HG02938 (cell line): ENCODE results near the gene PTPN23.
"Not testable (repeated sequence)": the region's sequence is repeated elsewhere in the genome, so short reads cannot be mapped to it uniquely, and the experiment has no call there.

Experiments
- ATAC-seq: cut with Tn5 transposase; IDR thresholded peaks from one replicate; pipeline ENCODE4 v1.9.1; 2021; ENCODE audit warnings: mild to moderate bottlenecking, moderate library complexity; ENCODE audit not compliant: unreplicated experiment

PTPN23 gene, protein sequence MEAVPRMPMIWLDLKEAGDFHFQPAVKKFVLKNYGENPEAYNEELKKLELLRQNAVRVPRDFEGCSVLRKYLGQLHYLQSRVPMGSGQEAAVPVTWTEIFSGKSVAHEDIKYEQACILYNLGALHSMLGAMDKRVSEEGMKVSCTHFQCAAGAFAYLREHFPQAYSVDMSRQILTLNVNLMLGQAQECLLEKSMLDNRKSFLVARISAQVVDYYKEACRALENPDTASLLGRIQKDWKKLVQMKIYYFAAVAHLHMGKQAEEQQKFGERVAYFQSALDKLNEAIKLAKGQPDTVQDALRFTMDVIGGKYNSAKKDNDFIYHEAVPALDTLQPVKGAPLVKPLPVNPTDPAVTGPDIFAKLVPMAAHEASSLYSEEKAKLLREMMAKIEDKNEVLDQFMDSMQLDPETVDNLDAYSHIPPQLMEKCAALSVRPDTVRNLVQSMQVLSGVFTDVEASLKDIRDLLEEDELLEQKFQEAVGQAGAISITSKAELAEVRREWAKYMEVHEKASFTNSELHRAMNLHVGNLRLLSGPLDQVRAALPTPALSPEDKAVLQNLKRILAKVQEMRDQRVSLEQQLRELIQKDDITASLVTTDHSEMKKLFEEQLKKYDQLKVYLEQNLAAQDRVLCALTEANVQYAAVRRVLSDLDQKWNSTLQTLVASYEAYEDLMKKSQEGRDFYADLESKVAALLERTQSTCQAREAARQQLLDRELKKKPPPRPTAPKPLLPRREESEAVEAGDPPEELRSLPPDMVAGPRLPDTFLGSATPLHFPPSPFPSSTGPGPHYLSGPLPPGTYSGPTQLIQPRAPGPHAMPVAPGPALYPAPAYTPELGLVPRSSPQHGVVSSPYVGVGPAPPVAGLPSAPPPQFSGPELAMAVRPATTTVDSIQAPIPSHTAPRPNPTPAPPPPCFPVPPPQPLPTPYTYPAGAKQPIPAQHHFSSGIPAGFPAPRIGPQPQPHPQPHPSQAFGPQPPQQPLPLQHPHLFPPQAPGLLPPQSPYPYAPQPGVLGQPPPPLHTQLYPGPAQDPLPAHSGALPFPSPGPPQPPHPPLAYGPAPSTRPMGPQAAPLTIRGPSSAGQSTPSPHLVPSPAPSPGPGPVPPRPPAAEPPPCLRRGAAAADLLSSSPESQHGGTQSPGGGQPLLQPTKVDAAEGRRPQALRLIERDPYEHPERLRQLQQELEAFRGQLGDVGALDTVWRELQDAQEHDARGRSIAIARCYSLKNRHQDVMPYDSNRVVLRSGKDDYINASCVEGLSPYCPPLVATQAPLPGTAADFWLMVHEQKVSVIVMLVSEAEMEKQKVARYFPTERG (N-terminal part only)

DNA sequence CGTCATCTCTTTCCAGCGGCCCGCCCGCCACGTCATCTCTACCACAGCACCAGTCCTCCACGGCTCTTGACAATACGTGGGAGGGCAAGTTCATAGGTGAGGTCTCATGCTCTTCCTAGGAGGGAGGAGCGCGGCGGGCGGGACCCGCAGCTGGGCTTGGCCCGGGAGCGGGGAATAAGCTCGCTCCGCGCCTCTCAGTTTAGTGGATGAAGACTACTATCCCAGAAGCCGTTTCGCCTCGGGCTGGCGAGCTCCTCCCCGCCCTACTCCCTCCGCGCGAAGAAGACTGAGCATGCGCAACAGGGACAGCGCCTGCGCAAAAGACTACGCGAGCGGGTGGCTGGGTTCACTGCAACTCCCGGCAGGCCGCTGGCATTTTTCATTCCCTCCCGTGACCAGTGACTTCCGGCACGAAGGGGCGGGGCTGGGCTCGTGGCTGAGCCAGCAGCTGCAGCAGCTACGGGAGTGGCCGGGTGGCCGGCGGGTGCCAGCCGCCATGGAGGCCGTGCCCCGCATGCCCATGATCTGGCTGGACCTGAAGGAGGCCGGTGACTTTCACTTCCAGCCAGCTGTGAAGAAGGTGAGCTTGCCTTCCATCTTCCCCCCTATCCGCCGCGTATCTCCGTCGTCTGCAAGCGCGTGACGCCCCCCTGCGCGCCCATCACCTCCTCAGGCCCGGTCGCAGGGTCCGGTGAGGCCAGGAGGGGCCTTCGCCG lies at the start of gene PTPN23:
Gene PTPN23 (plus strand): TSS at position 421 of the 716 bp plus-strand sequence. CDS start 76 bp downstream, at position 497.
- peak; percentile 61 for ATAC-seq

DNA sequence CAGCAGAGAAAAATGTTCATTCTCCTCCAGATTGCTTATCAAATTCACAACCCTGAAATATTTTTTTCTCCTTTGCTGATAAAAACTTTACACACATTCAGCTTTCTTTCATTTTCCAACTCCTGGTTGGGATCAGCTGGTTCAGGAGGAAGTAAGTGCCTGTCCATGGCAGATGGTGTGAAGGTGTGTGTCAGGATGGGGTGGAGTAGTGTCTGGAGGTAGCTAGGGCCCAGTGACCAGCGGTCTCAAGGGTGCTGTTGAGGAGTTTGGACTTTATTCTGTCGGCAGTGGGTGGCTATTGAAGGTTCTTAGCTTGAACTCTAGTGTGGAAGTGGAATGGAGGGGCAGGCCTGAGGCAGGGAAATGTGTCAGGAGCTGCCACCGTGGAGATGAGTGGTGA lies 46.9 kb upstream of the PTPN23 start:
- no peak for ATAC-seq

DNA sequence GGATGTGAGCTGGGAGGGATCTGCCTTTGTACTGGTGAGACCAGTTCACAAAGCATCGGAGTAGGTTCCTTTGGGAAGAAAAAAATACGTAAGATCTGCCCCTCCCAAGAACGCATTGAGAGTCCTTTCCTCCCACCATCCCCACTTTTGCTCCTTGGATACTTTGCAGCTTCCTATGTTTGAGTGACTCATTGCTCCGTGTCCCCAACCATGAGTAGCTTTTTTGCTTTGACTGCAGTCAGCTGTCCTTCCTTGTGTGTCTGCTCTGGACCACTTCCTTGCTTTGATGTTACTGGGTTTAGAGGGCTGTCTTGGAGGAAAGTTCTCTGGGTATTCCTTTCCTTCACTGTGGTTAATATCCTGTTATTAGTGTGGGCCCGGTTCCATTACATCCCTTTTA lies 43.2 kb upstream of the PTPN23 start:
- ATAC-seq: no peak

DNA sequence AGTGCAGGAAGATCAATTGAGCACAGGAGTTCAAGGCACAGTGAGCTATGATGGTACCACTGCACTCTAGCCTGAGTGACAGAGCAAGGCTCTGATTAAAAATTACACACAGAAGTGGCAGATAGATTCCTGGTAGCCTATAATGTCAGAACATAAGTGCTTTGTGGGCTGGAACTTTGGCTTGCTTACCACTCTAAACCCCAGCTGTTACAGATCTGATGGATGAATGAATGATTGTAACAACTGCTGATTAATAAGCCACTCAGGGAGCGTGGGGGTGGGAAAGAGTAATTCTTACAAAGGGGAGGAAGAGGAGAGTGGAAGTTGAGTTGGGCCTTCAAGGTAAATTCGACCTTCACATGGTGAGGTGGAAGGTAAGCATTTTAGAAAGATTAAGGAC lies 40.9 kb upstream of the PTPN23 start:
- ATAC-seq: no peak

DNA sequence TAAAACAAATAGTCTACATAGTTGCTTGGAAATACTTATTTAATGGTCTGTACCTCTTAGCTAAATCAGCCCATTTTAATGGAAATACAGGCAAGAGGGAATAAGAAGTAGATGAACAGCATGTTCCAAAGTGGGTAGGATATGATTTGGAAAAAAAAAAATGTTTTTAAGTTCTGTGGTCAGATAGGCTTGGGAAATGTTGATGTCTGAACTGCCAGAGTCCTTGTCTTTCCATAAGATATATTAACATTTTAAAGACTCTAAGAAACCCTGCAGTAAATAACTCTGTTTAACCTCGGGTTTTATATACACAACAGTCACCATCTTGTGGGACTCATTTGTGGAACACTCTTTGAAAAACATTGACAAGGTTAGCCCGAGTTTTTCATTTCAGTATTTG lies 40.0 kb upstream of the PTPN23 start:
- ATAC-seq: no peak

DNA sequence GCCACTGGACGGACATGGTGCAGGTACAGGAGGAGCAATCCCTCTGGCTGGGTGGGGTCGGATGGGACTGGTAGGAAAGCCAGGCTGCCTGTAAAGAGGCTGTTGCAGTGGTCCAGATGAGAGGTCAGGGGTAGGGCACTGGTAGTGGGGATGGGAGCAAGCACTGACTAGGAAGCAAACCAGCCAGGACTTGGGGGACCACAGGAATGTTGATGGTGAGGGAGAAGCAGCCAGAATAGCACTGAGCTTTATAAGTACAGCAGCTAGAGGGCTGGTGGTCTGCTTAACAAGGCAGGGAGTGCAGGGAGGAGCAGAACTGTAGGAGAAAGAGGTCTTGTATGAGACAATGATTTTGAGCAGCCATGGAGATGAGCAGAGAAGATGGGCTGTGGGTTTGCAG lies 38.7 kb upstream of the PTPN23 start:
- ATAC-seq: no peak

DNA sequence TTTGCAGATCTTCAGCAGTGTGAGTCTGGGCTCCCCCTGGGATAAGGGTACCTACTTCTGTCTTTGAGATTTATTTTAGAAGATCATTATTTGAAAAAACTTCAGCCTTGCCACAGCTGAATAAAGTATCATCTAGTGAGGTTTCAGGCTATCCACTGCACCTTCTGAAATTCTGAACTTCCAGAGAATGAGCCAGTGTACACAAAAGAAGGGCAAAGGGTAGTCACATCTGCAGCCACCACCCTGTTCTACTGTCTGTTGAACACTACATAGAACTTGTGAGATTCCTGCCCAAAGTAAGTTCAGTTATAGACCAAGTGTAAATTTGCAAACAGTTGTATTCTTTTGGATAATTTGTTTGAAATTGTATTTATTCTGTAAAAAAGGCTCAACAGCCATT lies 38.0 kb upstream of the PTPN23 start:
- no peak for ATAC-seq

DNA sequence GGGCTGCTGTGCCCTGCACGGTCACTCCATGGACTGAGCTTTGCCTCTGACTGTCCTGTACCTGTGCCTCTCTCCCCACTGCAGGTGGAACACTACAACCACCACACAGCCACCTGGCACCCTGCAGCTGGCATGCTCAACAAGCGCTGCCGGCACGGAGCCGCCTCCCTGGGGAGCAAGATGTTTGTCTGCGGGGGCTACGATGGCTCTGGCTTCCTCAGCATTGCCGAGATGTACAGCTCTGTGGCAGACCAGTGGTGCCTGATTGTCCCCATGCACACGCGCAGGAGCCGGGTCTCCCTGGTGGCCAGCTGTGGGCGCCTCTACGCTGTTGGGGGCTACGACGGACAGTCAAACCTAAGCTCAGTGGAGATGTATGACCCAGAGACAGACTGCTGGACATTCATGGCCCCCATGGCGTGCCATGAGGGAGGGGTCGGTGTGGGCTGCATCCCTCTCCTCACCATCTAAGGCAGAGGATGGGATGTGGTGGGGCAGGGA lies 37.3 kb upstream of the PTPN23 start:
- no peak for ATAC-seq

DNA sequence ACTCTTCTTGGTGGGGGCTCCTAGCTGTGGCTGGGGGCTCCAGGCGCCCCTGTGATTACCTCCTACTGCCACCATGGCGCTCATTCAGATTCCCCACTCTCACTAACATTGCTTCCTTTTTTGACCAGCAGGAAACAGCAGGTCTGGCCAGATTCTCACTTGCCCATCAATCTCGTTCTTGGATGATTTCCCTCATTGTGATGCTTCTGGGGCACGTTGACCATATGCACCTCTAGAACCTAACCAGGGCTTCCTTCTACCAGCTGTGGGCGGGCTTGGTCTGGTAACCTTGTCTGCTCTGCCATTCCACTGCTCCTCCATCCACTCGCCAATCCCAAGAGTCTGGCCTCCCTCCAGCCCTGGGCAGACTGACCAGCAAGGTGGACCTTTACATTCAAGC lies 35.9 kb upstream of the PTPN23 start:
- no peak for ATAC-seq

DNA sequence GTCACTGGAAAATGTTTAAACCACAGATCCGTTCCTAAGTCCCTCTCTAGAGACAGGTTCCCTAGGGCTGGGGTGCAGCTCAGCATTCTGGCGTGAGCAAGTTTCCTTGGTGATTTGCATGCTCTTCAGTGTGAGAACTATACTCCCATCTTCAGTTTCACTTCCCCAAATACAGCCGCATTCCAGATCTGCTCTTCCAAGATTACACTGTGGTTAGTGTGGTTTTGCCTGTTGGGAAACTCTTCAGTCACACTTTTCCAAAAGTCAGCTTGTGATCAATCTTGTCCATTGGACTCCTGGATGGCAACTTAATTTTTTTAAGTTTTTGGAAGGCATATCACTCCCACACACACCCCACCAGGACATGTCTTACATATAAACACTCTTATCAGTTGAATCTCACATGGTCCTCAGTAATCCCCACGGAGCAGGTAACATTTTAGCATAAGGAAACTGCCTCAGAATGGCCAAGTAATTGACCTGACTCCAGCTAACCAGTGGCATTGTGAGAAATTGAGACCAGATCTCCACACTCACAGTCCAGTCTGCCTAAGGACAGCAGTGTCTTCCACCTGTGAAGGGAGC lies 33.5 kb upstream of the PTPN23 start:
- peak; percentile 51 for ATAC-seq

DNA sequence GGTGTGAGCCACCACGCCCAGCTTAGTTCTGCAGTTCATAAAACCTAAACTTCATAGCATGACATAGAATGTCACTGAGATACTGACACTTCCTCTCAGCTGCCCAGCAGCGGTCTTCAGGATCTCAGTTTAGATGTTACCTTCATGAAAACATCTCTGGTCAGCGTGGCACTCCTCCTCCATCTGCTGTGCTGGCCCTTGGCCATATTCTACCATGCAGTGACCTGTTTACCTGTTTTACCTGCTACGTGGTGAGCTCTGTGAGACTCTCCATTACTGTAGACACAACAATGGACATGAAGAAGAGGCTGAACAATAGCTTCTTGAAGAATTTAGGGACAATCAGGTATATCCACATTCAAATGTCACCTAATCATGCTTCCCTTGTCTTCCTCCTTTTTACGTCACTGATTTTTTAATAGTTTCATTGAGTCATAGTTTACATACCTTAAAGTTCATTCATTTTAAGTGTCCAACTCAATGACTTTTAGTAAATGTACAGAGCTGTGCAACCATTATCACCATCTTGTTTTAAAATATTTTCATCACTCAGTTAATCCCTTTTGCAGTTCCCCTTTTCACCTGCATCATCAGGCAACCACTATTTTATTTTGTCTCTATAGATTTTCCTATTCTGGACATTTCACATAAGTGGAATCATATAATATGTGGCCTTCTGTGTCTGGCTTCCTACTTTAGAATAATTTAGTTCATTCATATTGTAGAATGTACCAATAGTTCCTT lies 32.2 kb upstream of the PTPN23 start:
- ATAC-seq: no peak

DNA sequence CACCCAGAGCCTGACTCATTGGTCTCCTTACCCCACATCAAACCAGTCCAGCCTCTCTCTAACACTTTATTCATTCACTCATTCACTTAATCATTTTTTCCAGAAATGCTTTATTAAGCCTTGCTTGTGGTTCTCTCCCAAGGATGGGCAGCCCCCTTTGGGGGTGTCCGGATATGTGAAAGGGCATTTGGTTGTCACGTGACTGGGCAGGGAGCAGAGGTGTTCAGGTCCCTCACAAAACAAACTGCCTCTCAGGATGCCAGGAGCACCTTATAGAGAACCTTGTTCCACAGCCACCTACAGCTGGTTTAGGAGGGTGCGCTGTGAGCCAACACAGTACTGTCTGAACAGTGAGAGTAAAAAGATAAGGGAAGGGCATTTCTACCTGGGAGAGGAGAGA lies 25.8 kb upstream of the PTPN23 start:
- ATAC-seq: no peak

DNA sequence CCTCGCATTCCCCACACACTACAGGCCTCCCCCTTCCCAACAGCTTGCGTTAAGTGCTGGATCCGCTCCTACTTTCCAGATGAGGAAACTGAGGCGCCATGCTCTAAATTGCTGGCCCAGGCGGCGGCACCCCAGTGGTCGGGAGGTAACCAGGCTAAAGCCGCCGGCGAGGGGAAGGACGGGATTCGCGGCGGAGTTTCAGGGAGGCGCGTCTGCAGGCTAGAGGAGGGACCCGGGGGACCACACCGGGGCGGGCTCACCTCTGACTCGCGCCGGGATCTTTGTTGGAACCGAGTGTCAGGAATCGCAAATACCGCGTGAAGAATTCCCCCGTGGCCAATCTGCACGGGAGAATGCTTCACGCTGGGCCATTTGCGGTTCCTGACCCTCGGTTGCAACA lies 24.6 kb upstream of the PTPN23 start:
- ATAC-seq: no peak

DNA sequence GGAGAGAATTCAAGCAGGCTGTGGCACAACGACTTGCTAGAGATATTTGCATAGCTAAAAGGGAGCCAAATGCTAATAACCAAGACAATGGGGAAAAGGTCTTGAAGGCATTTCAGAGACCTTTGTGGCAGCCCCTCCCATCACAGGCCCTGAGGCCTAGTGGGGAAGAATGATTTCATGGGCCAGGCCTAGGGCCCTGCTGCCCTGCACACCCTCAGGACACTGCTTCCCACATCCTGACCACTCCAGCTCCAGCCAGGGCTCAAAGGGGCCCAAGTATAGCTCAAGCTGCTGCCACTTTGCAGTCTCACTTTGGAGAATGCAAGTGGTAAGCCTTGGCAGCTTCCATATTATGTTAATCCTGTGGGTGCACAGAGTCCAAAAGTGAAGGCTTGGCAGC lies 21.5 kb upstream of the PTPN23 start:
- no peak for ATAC-seq

DNA sequence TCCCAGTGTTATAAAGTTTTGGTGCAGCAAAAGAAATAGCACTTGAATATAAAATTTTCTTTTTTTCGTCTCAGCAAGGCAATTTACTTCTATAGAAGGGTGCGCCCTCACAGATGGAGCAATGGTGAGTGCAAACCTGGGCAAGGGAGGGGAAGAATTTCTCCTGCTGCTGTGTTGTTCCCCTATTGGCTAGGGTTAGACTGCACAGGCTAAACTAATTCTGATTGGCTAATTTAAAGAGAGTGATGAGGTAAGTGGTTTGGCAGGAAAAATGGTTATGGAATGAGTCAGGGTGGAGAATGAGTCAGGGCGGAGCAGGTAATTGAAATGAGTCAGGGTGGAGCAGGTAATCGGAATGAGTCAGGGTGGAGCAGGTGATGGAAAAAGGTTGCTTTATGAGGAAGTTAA lies 20.7 kb upstream of the PTPN23 start:
- not testable (repeated sequence) for ATAC-seq

DNA sequence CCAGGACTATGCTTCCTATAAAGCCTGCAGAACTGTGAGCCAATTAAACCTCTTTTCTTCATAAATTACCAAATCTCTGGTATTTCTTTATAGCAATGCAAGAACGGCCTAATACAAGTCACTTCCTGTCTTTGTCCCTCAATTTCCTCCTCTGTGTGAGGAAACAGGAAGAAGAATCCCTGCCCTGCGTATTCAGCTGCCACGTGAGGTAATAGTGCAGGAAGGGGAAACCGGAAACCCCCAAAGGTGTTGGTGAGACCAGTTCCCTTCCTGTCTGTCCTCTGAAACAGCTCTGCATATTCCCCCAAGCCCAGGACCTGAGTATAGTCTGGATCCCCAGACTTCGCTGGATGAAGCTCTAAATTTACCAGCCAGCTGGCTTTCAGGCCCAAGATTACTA lies 18.1 kb upstream of the PTPN23 start:
- no peak for ATAC-seq

DNA sequence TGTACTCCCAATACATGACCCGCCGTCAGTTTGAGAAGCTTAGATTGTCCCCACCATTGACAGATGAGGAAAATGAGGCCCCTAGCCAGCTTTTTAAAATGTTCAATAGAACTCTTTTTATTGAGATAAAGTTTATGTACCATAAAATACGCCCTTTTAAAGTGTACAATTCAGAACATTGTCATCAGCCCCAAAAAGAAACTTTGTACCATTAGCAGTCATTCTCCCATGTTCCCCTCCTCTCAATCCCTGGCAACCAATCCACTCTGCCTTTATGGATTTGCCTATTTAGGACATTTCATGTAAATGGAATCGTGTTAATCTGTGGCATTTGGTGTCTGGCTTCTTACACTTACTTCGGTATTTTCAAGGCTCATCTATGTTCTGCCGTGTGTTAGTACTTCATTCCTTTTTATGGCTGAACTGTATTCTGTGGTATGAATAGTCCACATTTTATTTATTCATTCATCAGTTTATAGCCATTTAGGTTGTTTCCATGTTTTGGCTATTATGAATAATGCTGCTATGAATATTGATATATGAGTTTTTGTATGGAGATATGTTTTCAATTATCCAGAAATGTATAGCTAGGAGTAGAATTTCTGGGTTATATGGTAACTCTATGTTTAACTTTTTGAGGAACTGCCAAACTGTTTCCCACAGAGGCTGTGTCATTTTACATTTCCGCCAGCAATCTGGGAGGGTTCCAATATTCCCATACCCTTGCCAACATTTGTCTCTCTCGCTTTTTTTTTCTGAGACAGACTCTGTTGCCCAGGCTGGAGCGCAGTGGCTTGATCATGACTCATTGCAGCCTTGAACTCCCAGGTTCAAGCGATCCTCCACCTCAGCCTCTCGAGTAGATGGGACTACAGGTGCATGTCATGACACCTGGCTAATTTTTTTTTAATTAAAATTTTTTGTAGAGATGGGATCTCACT lies 15.3 kb upstream of the PTPN23 start:
- ATAC-seq: no peak

DNA sequence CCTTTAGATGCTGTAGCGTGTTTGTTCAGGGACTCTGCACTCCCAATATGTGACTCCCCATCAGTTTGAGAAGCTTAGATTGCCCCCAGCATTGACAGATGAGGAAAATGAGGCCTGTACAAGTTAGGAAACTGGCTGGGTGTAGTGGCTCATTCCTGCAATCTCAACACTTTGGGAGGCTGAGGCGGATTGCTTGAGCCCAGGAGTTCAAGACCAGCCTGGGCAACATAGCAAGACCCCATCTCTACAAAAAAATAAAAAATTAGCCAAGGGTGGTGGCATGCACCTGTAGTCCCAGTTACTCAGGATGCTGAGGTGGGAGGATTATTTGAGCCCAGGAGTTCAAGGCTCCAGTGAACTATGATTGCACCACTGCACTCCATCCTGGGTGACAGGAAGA lies 14.0 kb upstream of the PTPN23 start:
- no peak for ATAC-seq
